ENCODE data around the gene VPS25. TPM values are rescaled to one million over a fixed set of nuclear protein-coding genes. Genes with fewer than 3 reads are reported as not detected.

Gene VPS25
- total and polyA plus RNA-seq, 4 donors, result 31.2 to 46.8 (median 39.6) TPM

GRCh38 chr17:42784409-42784808 lies 11.2 kb downstream of the VPS25 start:
- DNase-seq, result no peak
- no peak overlapping the region for H3K27ac ChIP-seq (ENCODE audit: low read depth in 1 of 2, low read length in 2 of 2)
- H3K27me3 ChIP-seq (ENCODE audit: control insufficient read depth in 1 of 2, insufficient read depth in 2 of 2, low read length in 1 of 2), result no peaks in the 10 kb centered on the region
- H3K4me1 ChIP-seq (ENCODE audit: control insufficient read depth in 1 of 2, insufficient read depth in 2 of 2, low read length in 2 of 2), result no peaks in the 10 kb centered on the region
- intact Hi-C loops (cut with DNase I), result no loop called here
- H3K9me3 ChIP-seq (ENCODE audit: control insufficient read depth, low read length), result no peaks in the 10 kb centered on the region
- WGBS, 2 donors, result 52 to 55% methylated on average over 25 of the region's 25 CpGs
- no peak for ATAC-seq (ENCODE audit: low FRiP score)
- H3K36me3 ChIP-seq (ENCODE audit: control insufficient read depth in 1 of 2, insufficient read depth in 2 of 2, low read length in 1 of 2), result no peaks in the 10 kb centered on the region
- no peak overlapping the region for H3K4me3 ChIP-seq (ENCODE audit: low read length in 2 of 2)

- Histone ChIP-seq H3K4me1 (ENCODE audit: control insufficient read depth in 1 of 2, insufficient read depth in 2 of 2, low read length in 2 of 2) (no peaks in the 10 kb centered on the region), H3K4me3 (ENCODE audit: low read length in 2 of 2) (no peak overlapping the region), H3K36me3 (ENCODE audit: control insufficient read depth in 1 of 2, insufficient read depth in 2 of 2, low read length in 1 of 2) (no peaks in the 10 kb centered on the region), H3K27ac (ENCODE audit: low read depth in 1 of 2, low read length in 2 of 2) (no peak overlapping the region), H3K9me3 (ENCODE audit: control insufficient read depth, low read length) (no peaks in the 10 kb centered on the region), H3K27me3 (ENCODE audit: control insufficient read depth in 1 of 2, insufficient read depth in 2 of 2, low read length in 1 of 2) (no peaks in the 10 kb centered on the region)
- DNase-seq, result no peak
- no peak for ATAC-seq (ENCODE audit: low FRiP score)
- 21 to 40% methylated on average over 52 of the region's 52 CpGs for WGBS, 2 donors
- intact Hi-C loops (cut with DNase I), result no loop called here
Observed at GRCh38 chr17:42784811-42785592, 11.8 kb downstream of the VPS25 start.

DNA sequence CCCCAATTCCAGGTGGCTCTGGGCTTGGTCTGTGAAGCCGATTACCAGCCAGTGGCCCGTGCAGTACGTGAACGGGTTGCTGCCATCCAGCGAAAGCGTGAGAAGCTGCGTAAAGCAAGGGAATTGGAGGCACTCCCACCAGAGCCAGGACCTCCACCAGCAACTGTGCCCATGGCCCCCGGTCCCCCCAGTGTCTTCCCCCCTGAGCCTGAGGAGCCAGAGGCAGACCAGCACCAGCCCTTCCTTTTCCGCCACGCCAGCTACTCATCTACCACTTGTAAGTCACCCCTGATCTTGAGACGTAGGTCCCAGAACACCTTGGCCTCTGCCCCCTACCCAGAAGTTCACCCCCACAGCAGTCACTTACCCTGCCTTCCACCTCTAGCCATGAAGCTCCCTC lies 14.0 kb downstream of the VPS25 start:
- DNase-seq, result no peak
- ATAC-seq (ENCODE audit: low FRiP score), result no peak
- no peak overlapping the region for H3K4me3 ChIP-seq (ENCODE audit: low read length in 2 of 2)
- intact Hi-C loops (cut with DNase I), result no loop called here
- no peaks in the 10 kb centered on the region for H3K36me3 ChIP-seq (ENCODE audit: control insufficient read depth in 1 of 2, insufficient read depth in 2 of 2, low read length in 1 of 2)
- no peak overlapping the region for H3K27ac ChIP-seq (ENCODE audit: low read depth in 1 of 2, low read length in 2 of 2)
- H3K9me3 ChIP-seq (ENCODE audit: control insufficient read depth, low read length), result no peaks in the 10 kb centered on the region
- H3K27me3 ChIP-seq (ENCODE audit: control insufficient read depth in 1 of 2, insufficient read depth in 2 of 2, low read length in 1 of 2), result no peaks in the 10 kb centered on the region
- H3K4me1 ChIP-seq (ENCODE audit: control insufficient read depth in 1 of 2, insufficient read depth in 2 of 2, low read length in 2 of 2), result no peaks in the 10 kb centered on the region
- WGBS, 2 donors, result 86 to 89% methylated on average over 11 of the region's 11 CpGs

GRCh38 chr17:42791948-42792347 lies 18.7 kb downstream of the VPS25 start:
- DNase-seq (no peak), ATAC-seq (ENCODE audit: low FRiP score) (no peak)
- H3K4me1 ChIP-seq (ENCODE audit: control insufficient read depth in 1 of 2, insufficient read depth in 2 of 2, low read length in 2 of 2), result no peaks in the 10 kb centered on the region
- no peak overlapping the region for H3K27ac ChIP-seq (ENCODE audit: low read depth in 1 of 2, low read length in 2 of 2)
- WGBS, 2 donors, result 66% methylated on average over 2 of the region's 2 CpGs
- H3K36me3 ChIP-seq (ENCODE audit: control insufficient read depth in 1 of 2, insufficient read depth in 2 of 2, low read length in 1 of 2), result no peaks in the 10 kb centered on the region
- H3K27me3 ChIP-seq (ENCODE audit: control insufficient read depth in 1 of 2, insufficient read depth in 2 of 2, low read length in 1 of 2), result no peaks in the 10 kb centered on the region
- no peaks in the 10 kb centered on the region for H3K9me3 ChIP-seq (ENCODE audit: control insufficient read depth, low read length)
- no peak overlapping the region for H3K4me3 ChIP-seq (ENCODE audit: low read length in 2 of 2)
- intact Hi-C loops (cut with DNase I), result no loop called here

DNA sequence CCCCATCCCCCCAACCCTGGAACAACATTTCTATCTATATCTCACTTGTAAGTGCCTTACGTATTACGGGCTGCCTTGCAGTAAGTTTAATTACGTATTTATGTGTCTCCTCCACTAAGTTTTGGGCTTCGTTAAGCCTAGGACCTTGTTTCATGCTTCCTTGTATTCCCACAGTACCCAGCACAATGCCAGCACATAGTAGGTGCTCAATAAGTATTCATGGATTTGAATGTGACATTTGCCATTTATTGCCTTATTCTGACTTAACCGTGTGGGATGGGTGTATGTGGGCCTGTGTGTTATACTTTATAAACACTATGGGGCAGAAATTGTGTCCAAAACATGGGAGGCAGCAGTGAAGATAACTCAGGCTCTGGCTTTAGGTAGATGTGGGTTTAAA lies 19.3 kb downstream of the VPS25 start:
- Histone ChIP-seq H3K4me1 (ENCODE audit: control insufficient read depth in 1 of 2, insufficient read depth in 2 of 2, low read length in 2 of 2) (no peaks in the 10 kb centered on the region), H3K4me3 (ENCODE audit: low read length in 2 of 2) (no peak overlapping the region), H3K27ac (ENCODE audit: low read depth in 1 of 2, low read length in 2 of 2) (no peak overlapping the region), H3K9me3 (ENCODE audit: control insufficient read depth, low read length) (no peaks in the 10 kb centered on the region), H3K36me3 (ENCODE audit: control insufficient read depth in 1 of 2, insufficient read depth in 2 of 2, low read length in 1 of 2) (no peaks in the 10 kb centered on the region), H3K27me3 (ENCODE audit: control insufficient read depth in 1 of 2, insufficient read depth in 2 of 2, low read length in 1 of 2) (no peaks in the 10 kb centered on the region)
- no peak for ATAC-seq (ENCODE audit: low FRiP score)
- no peak for DNase-seq
- 53 to 56% methylated on average over 5 of the region's 5 CpGs for WGBS, 2 donors
- intact Hi-C loops (cut with DNase I), result no loop called here

DNA sequence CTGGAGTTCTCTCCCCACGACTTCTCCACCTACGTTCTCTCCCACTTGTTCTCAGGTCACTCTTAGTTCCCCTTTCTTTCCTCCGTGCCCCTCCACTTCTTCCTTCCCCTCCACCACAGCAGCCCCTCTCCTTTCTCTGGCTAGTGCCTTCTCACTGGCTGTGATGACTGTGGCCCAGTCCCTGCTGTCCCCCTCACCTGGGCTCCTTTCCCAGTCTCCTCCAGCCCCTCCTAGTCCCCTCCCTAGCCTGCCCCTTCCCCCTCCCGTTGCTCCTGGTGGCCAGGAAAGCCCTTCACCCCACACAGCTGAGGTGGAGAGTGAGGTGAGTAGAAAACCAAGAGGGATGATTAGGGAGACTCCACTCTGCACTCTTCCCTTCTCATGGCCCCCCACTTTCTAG lies 21.8 kb downstream of the VPS25 start:
- WGBS, 2 donors, result 73 to 82% methylated on average over 4 of the region's 4 CpGs
- ATAC-seq (ENCODE audit: low FRiP score), result no peak
- Histone ChIP-seq H3K9me3 (ENCODE audit: control insufficient read depth, low read length) (no peaks in the 10 kb centered on the region), H3K27me3 (ENCODE audit: control insufficient read depth in 1 of 2, insufficient read depth in 2 of 2, low read length in 1 of 2) (no peaks in the 10 kb centered on the region), H3K4me3 (ENCODE audit: low read length in 2 of 2) (no peak overlapping the region), H3K4me1 (ENCODE audit: control insufficient read depth in 1 of 2, insufficient read depth in 2 of 2, low read length in 2 of 2) (no peaks in the 10 kb centered on the region), H3K36me3 (ENCODE audit: control insufficient read depth in 1 of 2, insufficient read depth in 2 of 2, low read length in 1 of 2) (no peaks in the 10 kb centered on the region), H3K27ac (ENCODE audit: low read depth in 1 of 2, low read length in 2 of 2) (no peak overlapping the region)
- DNase-seq, result no peak
- intact Hi-C loops (cut with DNase I), result no loop called here

- Histone ChIP-seq H3K9me3 (ENCODE audit: control insufficient read depth, low read length) (no peaks in the 10 kb centered on the region), H3K27ac (ENCODE audit: low read depth in 1 of 2, low read length in 2 of 2) (no peak overlapping the region), H3K27me3 (ENCODE audit: control insufficient read depth in 1 of 2, insufficient read depth in 2 of 2, low read length in 1 of 2) (no peaks in the 10 kb centered on the region), H3K4me1 (ENCODE audit: control insufficient read depth in 1 of 2, insufficient read depth in 2 of 2, low read length in 2 of 2) (no peaks in the 10 kb centered on the region), H3K4me3 (ENCODE audit: low read length in 2 of 2) (no peak overlapping the region), H3K36me3 (ENCODE audit: control insufficient read depth in 1 of 2, insufficient read depth in 2 of 2, low read length in 1 of 2) (no peaks in the 10 kb centered on the region)
- ATAC-seq (ENCODE audit: low FRiP score) (no peak), DNase-seq (no peak)
- 82 to 86% methylated on average over 10 of the region's 10 CpGs for WGBS, 2 donors
- intact Hi-C loops (cut with DNase I), result no loop called here
Observed at GRCh38 chr17:42795465-42795864, 22.2 kb downstream of the VPS25 start.

DNA sequence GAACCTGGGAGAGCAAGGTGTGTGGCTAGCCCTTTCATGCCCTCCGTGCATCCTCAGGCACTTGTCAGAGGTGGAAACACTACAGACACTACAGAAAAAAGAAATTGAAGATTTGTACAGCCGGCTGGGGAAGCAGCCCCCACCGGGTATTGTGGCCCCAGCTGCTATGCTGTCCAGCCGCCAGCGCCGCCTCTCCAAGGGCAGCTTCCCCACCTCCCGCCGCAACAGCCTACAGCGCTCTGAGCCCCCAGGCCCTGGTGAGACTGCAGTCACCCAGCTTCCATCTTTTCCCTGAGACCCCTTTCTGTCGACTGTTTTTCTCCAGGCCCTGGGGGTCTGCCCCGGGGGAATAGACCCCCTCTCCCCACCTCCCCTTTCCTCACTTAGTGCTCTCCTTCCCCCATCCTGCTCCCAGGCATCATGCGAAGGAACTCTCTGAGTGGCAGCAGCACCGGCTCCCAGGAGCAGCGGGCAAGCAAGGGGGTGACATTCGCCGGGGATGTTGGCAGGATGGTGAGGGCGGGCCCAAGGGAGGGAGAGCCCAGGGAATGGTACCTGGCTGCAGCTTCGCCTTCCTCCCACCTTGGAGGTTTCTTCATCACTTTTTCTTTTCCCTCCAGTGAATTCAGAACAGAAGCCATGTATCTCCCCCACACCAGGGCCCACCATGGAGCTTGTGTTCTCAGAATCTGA lies 23.0 kb downstream of the VPS25 start:
- Histone ChIP-seq H3K36me3 (ENCODE audit: control insufficient read depth in 1 of 2, insufficient read depth in 2 of 2, low read length in 1 of 2) (no peaks in the 10 kb centered on the region), H3K9me3 (ENCODE audit: control insufficient read depth, low read length) (no peaks in the 10 kb centered on the region), H3K27ac (ENCODE audit: low read depth in 1 of 2, low read length in 2 of 2) (no peak overlapping the region), H3K4me3 (ENCODE audit: low read length in 2 of 2) (no peak overlapping the region), H3K4me1 (ENCODE audit: control insufficient read depth in 1 of 2, insufficient read depth in 2 of 2, low read length in 2 of 2) (no peaks in the 10 kb centered on the region), H3K27me3 (ENCODE audit: control insufficient read depth in 1 of 2, insufficient read depth in 2 of 2, low read length in 1 of 2) (no peaks in the 10 kb centered on the region)
- intact Hi-C loops (cut with DNase I), result no loop called here
- no peak for DNase-seq
- 91% methylated on average over 16 to 18 of the region's 18 CpGs for WGBS, 2 donors
- ATAC-seq (ENCODE audit: low FRiP score), result no peak

All from aorta (tissue), 5 donors.